Smooth muscle cell (in vitro differentiated cells): ENCODE results near the gene POR. TPM values are rescaled to one million over a fixed set of nuclear protein-coding genes. Genes with fewer than 3 reads are reported as not detected.

Experiments used
- DNase-seq: peaks from one replicate; lab custom pipeline; 2025; ENCODE audit not compliant: unreplicated experiment; lab: John Stamatoyannopoulos, UW
- H2AFZ ChIP-seq: fragments of 200-600 bp; sonication (generic); 2 replicates; pipeline ENCODE4 v1.6.0; 2016; ENCODE audit warnings: antibody characterized with exemption, low read depth, mild to moderate bottlenecking
- H3F3A ChIP-seq: fragments of 200-600 bp; sonication (generic); 2 replicates; pipeline ENCODE4 v1.6.0; 2017; ENCODE audit warnings: antibody characterized with exemption, low read depth
- H3K27ac ChIP-seq: fragments of 200-600 bp; sonication (generic); 2 replicates; pipeline ENCODE4 v1.5.1; 2016; ENCODE audit warnings: low read depth, mild to moderate bottlenecking
- H3K27me3 ChIP-seq: fragments of 200-600 bp; sonication (generic); 2 replicates; pipeline ENCODE4 v1.6.1; 2016; ENCODE audit warnings: low read depth, mild to moderate bottlenecking
- H3K36me3 ChIP-seq: fragments of 200-600 bp; sonication (generic); 2 replicates; pipeline ENCODE4 v1.5.1; 2016; ENCODE audit warnings: low read depth
- H3K4me1 ChIP-seq: fragments of 200-600 bp; sonication (generic); 2 replicates; pipeline ENCODE4 v1.5.1; 2016; ENCODE audit warnings: low read depth
- H3K4me2 ChIP-seq: fragments of 200-600 bp; sonication (generic); 2 replicates; pipeline ENCODE4 v1.6.0; 2016; ENCODE audit warnings: mild to moderate bottlenecking
- H3K4me3 ChIP-seq: fragments of 200-600 bp; sonication (generic); 2 replicates; pipeline ENCODE4 v1.5.1; 2016; ENCODE audit warnings: mild to moderate bottlenecking
- H3K79me2 ChIP-seq: fragments of 200-600 bp; sonication (generic); 2 replicates; pipeline ENCODE4 v1.6.0; 2016; ENCODE audit warnings: low read depth, mild to moderate bottlenecking
- H3K9ac ChIP-seq: fragments of 200-600 bp; sonication (generic); 2 replicates; pipeline ENCODE4 v1.6.0; 2016; ENCODE audit warnings: low read depth
- H3K9me3 ChIP-seq: fragments of 200-600 bp; sonication (generic); replicated peaks from 2 replicates; pipeline ENCODE4 v1.5.1; 2016; ENCODE audit warnings: low read depth
- H4K20me1 ChIP-seq: fragments of 200-600 bp; sonication (generic); 2 replicates; pipeline ENCODE4 v1.6.0; 2016; ENCODE audit warnings: low read depth
- WGBS: methylation state at CpG from one replicate; pipeline ENCODE4 v1.1.7; 2016; ENCODE audit warnings: low lambda C conversion rate; 5-methylcytosine and 5-hydroxymethylcytosine counted together
- polyA plus RNA-seq: library from polyadenylated mRNA; unstranded; fragments of >200 nt; fragmentation: Nextera tagmentation; extraction: Ambion mirVana; gene quantifications from 2 replicates; pipeline ENCODE4 v1.2.1, GENCODE V29; 2016
- total RNA-seq: library from RNA; depleted of rRNA; stranded (reverse); fragments of >200 nt; gene quantifications from 2 replicates; pipeline ENCODE4 v1.2.3, GENCODE V29; 2014
- TF ChIP-seq, protein P1 (sequence below): fragments of 200-600 bp; sonication (generic); IDR thresholded peaks from 2 replicates; pipeline ENCODE4 v1.5.1; 2017; ENCODE audit warnings: borderline replicate concordance, mild to moderate bottlenecking, antibody characterized with exemption; ENCODE audit not compliant: insufficient read depth, poor library complexity, severe bottlenecking

POR gene
- total and polyA plus RNA-seq, 2 experiments from 2014 or later: 46.7 to 52.7 TPM

DNA sequence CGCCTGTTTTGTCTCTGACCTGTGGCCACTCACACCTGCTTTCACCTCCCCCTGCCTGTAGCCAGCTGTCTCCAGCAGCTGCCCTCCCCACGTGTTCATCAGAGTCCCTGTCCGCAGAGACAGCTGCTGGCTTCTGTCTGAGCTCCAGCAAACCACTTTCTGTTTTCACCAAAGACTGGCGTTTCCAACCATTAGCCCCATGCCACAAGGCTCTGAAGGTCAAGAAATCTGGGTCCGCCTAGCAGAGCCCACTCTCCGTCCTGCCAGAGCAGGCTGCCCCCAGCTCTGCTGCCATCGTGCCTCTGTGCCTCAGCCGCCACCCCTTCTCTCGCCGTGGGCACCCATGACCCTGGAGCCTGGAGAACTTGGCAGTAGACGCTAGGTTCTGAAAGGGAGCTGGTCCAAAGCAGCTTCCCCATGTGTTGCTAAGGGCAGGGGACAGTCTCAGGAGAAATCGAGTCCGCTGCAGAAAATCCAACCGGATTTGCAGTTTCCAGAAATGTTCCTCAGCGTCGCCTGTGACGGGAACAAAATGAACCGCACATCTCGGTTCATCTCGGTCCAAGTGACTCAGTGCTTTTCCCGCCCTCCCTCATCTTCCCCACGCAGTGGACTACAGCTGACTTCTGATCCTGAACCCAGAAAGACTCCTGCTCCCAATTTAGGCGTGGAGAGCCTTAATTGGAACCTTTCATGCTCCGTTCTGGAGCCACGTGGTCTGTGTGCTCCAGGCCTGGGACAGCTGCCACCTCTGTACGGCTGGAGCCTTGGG, 51.4 kb downstream of the POR start:
- Histone ChIP-seq H3K9ac (no peak overlapping the region), H3K4me1 (peaks cover 14% of the 10 kb centered on the region), H3K36me3 (no peaks in the 10 kb centered on the region), H3K9me3 (no peaks in the 10 kb centered on the region), H3K79me2 (no peaks in the 10 kb centered on the region), H2AFZ (no peak overlapping the region), H3K4me3 (no peak overlapping the region), H3F3A (no peaks in the 10 kb centered on the region), H3K27me3 (no peaks in the 10 kb centered on the region), H3K4me2 (no peak overlapping the region), H4K20me1 (peaks cover 5% of the 10 kb centered on the region), H3K27ac (no peak overlapping the region)
- DNase-seq: no peak
- TF ChIP-seq, protein P1, sequence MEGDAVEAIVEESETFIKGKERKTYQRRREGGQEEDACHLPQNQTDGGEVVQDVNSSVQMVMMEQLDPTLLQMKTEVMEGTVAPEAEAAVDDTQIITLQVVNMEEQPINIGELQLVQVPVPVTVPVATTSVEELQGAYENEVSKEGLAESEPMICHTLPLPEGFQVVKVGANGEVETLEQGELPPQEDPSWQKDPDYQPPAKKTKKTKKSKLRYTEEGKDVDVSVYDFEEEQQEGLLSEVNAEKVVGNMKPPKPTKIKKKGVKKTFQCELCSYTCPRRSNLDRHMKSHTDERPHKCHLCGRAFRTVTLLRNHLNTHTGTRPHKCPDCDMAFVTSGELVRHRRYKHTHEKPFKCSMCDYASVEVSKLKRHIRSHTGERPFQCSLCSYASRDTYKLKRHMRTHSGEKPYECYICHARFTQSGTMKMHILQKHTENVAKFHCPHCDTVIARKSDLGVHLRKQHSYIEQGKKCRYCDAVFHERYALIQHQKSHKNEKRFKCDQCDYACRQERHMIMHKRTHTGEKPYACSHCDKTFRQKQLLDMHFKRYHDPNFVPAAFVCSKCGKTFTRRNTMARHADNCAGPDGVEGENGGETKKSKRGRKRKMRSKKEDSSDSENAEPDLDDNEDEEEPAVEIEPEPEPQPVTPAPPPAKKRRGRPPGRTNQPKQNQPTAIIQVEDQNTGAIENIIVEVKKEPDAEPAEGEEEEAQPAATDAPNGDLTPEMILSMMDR: no peak
- WGBS: 87% methylated on average over 26 of the region's 26 CpGs

- Histone ChIP-seq H3K4me2 (no peak overlapping the region), H3K27ac (no peak overlapping the region), H4K20me1 (peaks cover 5% of the 10 kb centered on the region), H3K9ac (no peak overlapping the region), H3K4me1 (peaks cover 14% of the 10 kb centered on the region), H3K79me2 (no peaks in the 10 kb centered on the region), H3K4me3 (no peak overlapping the region), H3K36me3 (no peaks in the 10 kb centered on the region), H3K9me3 (no peaks in the 10 kb centered on the region), H3K27me3 (no peaks in the 10 kb centered on the region), H2AFZ (no peak overlapping the region), H3F3A (no peaks in the 10 kb centered on the region)
- DNase-seq: no peak
- WGBS: 98% methylated on average over 11 of the region's 11 CpGs
- TF ChIP-seq, protein P1: no peak
Observed at GRCh38 chr7:75967055-75967454, 52.1 kb downstream of the POR start.

- H2AFZ ChIP-seq: no peak overlapping the region
- 64% methylated on average over 13 of the region's 13 CpGs for WGBS
- H3K4me3 ChIP-seq: no peak overlapping the region
- no peaks in the 10 kb centered on the region for H3K36me3 ChIP-seq
- no peak overlapping the region for H3K4me2 ChIP-seq
- peaks cover 5% of the 10 kb centered on the region for H4K20me1 ChIP-seq
- no peaks in the 10 kb centered on the region for H3K27me3 ChIP-seq
- H3K9ac ChIP-seq: no peak overlapping the region
- H3K27ac ChIP-seq: no peak overlapping the region
- H3F3A ChIP-seq: no peaks in the 10 kb centered on the region
- H3K4me1 ChIP-seq: peaks cover 10% of the 10 kb centered on the region
- H3K9me3 ChIP-seq: no peaks in the 10 kb centered on the region
- no peak for DNase-seq
- no peaks in the 10 kb centered on the region for H3K79me2 ChIP-seq
- TF ChIP-seq, protein P1: no peak
Observed at GRCh38 chr7:75967487-75967997, 52.6 kb downstream of the POR start.
